Measurements from ENCODE around the gene ATP5MC3.
"Not testable (repeated sequence)": the region's sequence is repeated elsewhere in the genome, so short reads cannot be mapped to it uniquely, and the experiment has no call there.

The ATP5MC3 gene

DNA sequence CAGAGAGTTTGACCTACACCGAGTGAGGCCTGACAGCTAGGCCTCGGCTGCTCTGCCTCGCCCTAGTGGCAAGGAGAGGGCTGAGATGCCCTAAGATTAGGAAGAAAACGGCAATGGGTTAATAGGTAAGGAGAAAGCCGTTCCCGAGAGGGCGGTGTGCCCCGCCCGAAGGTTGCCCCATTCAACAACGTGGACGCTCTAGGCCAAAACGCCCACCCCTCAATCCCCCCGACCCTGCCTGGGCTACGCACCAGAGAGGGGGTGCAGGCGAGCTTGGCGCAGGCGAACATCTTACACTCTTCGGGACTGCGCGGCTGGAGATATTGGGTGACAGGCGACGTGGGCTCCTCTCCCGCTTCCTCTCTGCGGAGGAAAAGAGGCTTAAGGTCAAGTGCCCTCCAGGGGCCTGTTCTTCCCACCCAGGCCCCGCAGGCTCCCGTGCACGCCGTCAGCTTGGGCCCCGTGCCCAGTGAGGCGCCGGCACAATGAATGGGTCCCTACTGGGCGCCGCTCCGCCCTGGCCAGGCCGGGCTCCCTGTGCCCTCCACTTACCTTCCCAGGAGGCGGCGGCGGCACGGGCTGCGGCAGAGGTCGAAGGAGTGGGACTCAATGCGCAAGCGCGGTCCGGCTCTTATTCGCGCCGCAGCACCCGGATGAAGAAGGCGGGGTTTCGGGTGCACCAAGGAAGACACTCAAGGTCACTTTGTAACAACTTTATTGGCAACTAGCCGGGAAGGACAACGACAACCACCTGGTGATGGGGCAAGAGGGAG is at the start of gene ATP5MC3:
ATP5MC3 (minus strand) TSS at position 607 of the 773 bp plus-strand sequence; CDS start at position 290, 317 bp downstream.
- peak; percentile 78 to 83 for DNase-seq (ENCODE audit: low read depth in 1 of 2, low spot score in 1 of 2)

DNA sequence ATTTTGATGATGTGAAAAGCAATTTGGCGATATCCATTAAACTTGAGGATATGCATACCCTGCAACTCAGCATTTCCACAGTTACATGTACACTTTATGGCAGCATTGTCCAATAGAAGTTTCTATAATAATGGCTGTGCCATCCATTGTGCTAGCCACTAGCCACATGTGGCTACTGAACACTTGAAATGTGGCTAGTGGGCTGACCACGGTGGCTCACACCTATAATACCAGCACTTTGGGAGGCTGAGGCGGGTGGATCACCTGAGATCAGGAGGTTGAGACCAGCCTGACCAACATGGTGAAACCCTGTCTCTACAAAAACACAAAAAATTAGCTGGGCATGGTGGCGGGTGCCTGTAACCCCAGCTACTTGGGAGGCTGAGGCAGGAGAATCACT is 47.1 kb upstream of the ATP5MC3 start:
- not testable (repeated sequence) for DNase-seq (ENCODE audit: low read depth in 1 of 2, low spot score in 1 of 2)

DNA sequence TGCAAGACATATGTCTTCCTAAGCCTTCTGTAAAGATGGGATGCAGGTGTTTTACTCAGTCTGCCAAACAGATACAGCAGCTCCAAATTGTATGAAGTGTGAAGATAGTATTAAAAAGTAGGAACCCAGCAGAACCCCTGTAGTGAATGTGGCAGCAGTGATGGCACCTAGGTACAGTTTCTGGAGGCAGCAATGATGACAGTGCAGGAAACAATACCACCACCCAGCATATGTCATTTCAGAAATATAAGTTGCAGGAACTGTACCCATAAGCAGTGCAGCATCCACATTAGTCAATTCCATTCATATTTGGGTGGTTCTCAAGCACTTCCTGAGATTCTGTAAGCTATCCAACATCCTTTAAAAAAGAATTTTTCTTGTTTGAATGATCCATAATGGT is 46.7 kb upstream of the ATP5MC3 start:
- DNase-seq (ENCODE audit: low read depth in 1 of 2, low spot score in 1 of 2), result no peak

DNA sequence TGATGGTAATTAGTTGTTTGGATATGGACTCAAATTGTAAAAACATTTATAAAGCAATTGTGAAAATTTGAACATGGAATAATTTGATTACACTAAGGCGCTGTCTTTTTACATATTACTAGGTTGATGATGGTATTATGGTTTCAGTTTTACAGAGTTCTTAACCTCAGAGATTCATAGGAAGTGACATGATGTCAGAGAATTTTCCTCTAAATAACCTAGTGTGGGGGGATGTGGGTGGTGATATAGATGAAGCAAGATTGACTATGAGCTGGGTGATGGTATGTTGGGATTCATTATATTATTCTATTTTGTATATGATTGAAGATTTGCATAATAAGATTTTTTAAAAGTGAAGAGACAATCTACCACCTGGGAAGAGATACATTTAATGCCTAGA is 45.9 kb upstream of the ATP5MC3 start:
- no peak for DNase-seq (ENCODE audit: low read depth in 1 of 2, low spot score in 1 of 2)

DNA sequence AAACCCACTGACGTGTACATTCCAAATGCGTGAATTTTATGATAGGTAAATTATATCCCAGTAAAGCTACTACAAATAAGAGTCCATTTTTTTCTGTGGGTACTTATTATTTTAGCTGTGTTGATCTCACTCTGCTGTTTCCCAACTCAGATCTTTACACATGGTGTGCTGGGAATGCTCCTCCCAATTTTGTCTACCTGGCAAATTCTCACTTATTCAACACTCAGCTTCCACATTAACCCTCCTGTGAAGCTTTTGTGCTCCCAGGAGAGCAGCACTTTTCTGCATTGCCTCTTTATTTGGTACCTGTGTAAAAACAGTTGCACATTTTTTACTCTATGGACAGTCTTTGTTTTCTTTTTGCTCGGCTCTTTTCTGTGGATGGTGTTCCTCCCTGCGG is 38.6 kb upstream of the ATP5MC3 start:
- no peak for DNase-seq (ENCODE audit: low read depth in 1 of 2, low spot score in 1 of 2)

DNA sequence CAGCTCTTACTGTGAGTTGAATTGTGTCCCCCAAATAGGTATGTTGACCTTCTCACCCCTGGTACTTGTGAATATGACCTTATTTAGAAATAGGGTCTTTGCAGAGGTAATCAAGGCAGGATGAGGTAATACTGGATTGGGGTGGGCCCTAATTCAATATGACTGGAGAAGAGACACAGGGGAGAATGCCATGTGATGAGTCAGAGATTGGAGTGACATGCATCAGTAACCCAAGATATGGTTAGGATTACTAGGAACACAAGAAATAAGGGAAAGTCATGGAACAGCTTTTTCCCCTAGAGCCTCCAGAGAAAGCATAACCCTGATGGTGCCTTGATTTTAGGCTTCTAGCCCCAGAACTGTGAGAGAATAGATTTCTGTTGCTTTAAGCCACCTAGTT is 37.0 kb upstream of the ATP5MC3 start:
- DNase-seq (ENCODE audit: low read depth in 1 of 2, low spot score in 1 of 2), result no peak

DNA sequence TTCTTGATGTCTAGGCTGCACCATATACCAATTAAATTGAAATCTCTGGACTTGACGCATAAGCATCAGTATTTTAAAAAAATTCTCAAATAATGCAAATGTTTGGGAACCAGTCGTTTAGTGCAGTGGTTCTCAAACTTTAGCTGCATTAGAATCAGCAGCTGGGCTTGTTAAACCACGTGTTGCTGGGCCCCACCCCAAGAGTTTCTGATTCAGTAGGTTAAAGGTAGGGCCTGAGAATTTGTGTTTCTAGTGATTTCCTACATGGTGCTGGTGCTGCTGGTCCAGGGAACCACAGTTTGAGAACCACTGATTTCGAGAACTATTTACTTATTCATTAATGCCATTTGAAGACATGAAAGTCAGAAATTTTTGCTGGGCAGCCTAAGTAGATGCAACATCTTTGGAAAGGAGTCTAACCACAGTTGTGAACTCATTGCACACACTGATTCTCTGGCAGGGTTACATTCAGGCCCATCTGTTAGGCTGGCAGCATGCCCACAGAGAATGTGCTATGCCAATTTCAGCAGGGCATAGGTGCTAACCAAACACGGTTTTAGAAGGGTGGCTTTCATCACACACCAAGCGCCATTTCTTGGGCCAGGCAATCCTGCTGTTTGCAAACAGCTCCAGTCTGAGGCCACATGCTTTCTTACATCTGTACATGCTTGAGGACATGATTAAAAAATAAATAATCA is 26.4 kb upstream of the ATP5MC3 start:
- no peak for DNase-seq (ENCODE audit: low read depth in 1 of 2, low spot score in 1 of 2)

DNA sequence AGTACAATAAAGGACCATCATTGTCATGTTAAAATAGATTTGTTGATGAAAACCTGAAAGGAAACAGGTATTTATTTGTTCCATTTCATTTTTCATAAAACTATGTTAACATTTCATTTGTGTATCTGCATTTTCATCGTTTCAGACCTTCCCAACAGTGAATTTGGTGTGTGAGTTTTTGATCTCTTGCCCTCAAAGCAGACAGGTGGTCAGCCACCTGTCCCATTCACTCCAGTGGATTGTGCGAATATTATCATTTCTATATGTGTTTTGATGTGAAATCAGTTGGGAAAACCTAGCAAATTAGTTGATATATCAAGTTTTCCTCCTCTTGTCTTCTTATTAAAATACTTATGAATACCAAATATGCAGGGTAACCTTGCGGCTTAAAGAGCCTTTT is 25.4 kb upstream of the ATP5MC3 start:
- DNase-seq (ENCODE audit: low read depth in 1 of 2, low spot score in 1 of 2), result no peak

DNA sequence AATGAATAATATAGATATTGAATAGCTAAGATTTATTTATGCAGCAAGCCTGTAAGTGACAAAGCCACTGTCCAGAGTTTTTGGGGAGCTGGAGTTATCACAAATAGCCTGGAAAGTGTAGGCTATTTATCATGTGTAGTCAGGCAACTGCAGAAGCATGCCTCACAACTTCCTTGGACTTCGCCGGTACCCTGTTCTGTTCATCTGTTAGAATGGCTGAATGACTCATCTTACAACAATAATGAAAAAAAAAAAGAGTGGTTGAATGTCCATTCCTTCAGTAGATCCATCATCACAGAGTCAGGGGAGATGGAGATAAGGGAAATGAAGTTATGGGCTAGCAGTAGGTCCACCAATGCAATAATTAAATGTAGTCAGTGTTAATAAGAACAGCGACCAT is 24.0 kb upstream of the ATP5MC3 start:
- DNase-seq (ENCODE audit: low read depth in 1 of 2, low spot score in 1 of 2), result no peak

DNA sequence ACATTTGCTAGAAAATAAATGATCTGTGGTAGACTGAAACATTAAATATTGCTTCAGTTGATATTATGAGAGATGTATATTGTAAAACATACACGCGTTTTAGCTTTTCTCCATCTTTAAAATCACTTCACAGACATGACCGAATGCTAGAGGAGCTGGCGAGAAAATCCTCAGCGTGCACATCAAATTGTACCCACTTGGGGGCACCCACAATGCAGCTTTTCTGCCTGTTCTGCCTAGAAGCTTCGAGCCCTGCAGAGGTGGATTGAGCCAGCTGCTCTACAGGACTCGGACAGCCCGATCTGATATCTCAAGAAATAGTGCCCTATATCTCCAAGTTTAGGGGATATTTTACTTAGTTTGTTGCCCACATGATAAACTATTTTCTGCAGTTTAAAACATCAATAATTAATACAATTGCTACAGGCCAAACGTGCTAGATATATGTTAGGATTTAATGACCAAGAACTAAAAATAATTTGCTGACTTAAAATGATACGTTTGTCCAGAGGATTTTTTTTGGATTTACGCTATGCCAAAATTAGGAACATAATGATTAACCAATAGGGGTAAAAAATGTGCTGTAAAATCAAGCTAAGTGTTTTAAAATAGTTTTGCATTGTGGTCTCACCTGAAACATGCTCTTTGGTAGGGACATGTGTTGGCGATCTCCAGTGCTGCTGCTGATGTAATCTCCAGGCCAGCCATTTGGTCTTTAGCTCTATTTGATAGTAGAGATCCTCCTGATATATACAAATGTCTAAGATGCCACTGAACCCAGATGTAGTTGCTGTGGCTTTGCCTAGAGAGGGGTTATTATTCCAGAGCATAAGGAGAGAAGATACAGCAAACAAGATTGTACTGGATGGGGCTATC is 22.3 kb upstream of the ATP5MC3 start:
- DNase-seq (ENCODE audit: low read depth in 1 of 2, low spot score in 1 of 2), result peak in 1 of 2 donors; percentile 5

DNA sequence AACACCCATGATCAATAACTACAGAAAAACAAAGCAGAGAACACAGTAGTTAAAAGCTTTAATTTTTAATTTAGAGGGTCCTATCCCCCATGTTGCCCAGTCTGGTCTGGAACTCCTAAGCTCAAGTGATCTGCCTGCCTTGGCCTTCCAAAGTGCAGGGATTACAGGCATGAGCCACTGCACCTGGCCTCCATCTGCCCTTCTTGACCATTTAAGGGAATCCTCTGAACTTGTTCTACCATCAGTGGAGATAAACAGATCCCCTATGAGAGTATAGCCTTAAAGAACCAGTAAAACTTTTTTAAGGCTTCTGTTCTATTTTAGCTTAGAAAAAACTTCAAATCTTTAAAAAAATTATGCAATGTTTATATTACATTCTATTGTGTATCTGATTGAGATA is 13.5 kb upstream of the ATP5MC3 start:
- DNase-seq (ENCODE audit: low read depth in 1 of 2, low spot score in 1 of 2), result no peak

DNA sequence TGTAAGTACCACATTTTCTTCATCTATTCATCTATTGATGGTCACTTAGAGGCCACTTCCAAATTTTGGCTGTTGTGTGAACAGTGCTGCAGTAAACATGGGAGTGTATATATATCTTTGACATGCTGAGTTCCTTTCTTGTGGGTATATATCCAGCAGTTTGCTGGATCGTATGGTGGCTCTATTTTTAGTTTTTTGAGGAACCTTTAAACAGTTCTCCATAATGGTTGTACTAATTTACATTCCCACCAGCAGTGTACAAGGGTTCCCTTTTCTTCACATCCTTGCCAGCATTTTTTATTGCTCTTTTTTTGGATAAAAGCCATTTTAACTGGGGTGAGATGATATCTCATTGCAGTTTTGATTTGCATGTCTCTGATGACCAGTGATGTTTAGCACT is 7.3 kb upstream of the ATP5MC3 start:
- no peak for DNase-seq (ENCODE audit: low read depth in 1 of 2, low spot score in 1 of 2)

DNA sequence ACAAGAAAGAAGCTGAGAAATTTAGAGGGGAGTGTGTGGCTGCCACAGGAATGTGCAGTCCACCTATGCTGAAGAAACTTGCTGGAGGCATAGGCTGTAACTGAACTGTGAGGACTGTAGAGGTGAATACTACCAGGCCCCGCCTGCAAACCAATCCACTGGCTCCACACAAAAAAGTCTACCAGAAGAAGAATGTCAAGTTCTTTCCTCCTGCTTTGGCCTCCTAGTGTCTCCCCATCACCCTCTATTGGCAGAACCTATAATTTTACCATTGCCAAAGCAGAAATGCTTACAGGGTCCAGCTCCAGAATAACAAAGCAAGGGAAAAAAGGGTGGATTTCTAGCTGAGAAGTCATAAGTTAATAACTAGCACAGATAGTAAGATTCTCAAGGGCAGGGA is 5.9 kb upstream of the ATP5MC3 start:
- no peak for DNase-seq (ENCODE audit: low read depth in 1 of 2, low spot score in 1 of 2)

DNA sequence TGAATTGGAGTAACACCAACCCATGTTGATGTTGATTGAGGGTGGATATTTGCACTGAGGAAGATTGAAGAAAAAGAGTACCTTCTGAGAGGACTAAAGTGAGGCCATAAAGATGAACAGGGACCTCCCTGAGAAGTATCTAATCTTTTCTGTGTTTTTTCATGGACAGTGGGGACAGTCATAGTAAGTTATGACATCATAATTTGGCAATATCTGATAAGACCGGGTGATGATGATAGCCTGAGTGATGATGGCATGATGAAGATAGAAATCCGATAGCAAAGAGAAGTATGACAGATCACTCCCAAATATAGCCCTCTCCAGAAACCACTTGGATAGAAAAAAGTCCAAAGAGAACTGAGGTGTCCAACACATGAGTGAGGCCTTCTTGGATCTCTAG is 2.2 kb upstream of the ATP5MC3 start:
- no peak for DNase-seq (ENCODE audit: low read depth in 1 of 2, low spot score in 1 of 2)

DNA sequence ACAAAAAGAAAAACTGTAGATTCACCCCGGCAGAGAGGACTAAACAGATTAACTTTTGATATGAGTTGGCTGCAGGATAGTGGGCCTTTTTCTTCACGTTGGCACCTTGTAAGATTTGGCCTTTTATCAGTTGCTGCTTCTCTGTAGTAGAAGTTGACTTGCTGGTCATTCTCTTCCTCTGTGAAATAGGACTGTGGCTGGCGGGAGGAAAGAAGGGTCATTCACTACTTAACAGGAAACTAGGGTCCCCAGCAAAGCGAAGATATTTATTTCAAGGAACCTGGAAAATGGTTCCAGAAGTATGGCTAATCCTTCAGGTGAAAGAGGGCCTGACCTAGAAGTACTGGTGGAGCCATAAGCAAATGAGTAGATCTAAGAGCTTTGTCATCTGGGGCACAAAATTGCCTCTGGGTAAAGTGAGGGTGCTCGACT is 383 bp upstream of the ATP5MC3 start:
- DNase-seq (ENCODE audit: low read depth in 1 of 2, low spot score in 1 of 2), result no peak

DNA sequence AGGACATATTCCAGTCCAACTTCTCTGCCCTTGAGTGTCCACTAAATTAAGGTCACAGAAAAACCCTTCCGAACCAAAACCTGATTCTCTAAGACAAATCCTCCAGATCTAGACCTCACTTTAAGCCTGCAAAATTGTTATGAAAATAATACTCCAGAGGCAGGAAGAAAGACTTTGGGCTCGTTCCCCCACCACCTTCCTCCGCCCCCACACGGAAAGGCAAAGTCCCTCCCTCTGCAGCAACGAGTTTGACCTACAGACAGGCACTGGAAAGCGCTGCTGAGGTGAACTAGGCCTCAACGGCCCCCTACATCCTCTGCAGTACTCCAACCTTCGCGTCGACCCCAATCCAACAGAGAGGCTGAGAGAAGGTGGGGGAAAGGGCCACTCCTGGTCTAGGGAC is 808 bp downstream of the ATP5MC3 start:
- peak in 1 of 2 donors; percentile 24 for DNase-seq (ENCODE audit: low read depth in 1 of 2, low spot score in 1 of 2)

DNA sequence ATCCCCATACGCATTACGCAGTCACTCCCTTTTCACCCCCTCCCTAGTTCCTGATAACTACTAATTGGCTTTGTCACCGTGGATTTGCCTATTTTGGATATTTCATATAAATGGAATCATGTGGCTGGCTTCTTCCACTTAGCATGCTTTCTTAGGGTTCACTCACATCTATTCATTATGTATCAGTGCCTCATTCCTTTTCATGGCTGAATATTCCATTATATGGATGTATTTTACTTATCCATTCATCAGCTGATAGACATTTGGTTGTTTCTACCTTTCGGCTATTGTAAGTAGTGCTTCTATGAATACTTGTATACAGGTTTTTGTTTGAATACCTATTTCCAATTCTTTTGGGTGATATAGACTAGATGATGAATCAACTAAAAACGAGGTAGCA is 4.9 kb downstream of the ATP5MC3 start:
- no peak for DNase-seq (ENCODE audit: low read depth in 1 of 2, low spot score in 1 of 2)

DNA sequence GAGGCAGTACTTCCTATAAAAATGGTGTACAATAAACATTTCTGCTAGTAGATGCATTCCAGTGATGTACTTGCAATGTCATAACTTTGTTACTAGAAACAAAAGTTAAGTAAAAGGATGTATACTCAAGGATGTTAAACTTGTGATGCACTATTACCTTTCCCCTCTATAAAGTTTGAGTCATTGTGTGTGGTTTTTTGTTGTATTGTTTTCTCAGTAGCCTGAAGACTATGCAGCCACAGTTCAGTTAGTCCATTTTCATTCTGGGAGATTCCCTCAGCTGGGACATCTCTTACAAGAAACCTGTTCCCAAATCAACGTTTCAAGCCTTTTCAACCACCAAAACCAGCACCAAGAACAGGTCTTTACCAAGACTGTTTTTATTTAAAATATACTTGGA is 5.6 kb downstream of the ATP5MC3 start:
- DNase-seq (ENCODE audit: low read depth in 1 of 2, low spot score in 1 of 2), result no peak

DNA sequence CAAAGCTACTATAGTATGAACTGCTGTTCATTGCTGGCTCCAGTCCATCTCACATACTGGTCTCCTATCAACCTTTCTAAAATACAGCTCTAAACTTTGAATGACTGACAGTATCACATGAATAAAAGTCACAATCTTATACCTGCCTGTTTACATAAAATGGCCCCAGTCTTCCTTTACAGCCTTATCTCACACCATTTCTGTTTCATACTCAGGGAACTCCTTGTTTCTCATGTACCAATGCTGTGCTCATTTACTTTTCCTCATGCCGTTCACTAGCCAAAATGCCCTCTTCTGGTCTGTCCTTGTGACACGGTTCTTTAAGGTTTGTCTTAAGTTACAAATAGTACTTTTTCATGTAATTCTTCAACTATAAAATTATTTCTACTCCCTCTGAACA is 6.2 kb downstream of the ATP5MC3 start:
- DNase-seq (ENCODE audit: low read depth in 1 of 2, low spot score in 1 of 2), result no peak

DNA sequence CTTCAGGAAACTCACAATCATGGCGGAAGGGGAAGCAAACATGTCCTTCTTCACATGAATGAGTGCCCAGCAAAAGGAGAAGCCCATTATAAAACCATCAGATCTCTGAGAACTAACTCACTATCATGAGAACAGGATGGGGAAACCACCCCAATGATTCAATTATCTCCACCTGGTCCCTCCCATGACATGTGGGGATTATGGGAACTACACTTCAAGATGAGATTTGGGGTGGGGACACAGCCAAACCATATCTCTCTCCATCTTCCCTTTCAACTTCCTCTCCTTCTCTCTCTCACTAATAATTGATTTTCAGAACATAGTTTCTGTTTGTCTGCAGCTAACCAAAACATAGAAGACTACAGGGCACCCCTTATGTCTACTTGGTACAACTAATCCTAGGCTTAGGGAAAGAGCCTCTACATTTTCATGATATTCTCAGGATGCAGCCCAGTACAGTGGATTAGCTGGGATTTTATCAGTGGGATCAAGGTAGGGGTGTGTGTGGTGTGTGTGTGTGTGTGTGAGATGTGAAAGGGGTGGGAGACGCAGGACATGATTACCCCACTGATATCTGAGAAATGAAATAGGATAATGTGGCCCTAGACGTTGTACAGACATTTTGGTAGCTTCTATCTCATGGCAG is 10.7 kb downstream of the ATP5MC3 start:
- DNase-seq (ENCODE audit: low read depth in 1 of 2, low spot score in 1 of 2), result no peak

DNA sequence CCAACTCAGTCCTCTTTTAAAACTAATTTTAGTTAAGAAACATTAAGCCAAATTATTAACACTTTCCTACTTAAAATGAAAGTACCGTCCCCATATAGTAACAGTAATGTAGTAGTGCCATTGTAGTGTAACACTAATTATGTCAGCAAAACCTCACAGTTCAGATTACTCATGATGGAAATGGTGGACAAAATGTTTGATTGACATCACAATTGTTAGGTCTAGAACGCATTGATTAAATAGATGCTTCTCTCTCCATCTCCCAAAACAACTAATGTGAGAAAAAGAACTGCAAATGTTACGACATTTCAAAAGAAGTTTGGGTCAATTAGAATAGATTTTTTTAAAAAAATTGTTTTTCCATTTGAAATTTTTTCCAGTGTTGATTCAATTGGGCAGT is 12.3 kb downstream of the ATP5MC3 start:
- DNase-seq (ENCODE audit: low read depth in 1 of 2, low spot score in 1 of 2), result no peak

All from activated T-helper 1 cell treated with anti-CD3 and anti-CD28 coated beads, Interleukin-2, amount 50 U/mL, for 16 hours (primary cell).